ENCODE results near the gene NUBP2.

The NUBP2 gene

GRCh38 chr16:1772908-1773702 is 9.7 kb upstream of the NUBP2 start, which contains the start of gene MRPS34:
Gene MRPS34 (minus strand): TSS chr16:1773134. CDS start chr16:1773119, 15 bp downstream.
- DNase-seq (ENCODE audit: extremely low read depth, insufficient read length) = peak; percentile 88
- H3K4me3 ChIP-seq (replicated peaks; ENCODE audit: low read depth, low read length) = peak within 1 kb of the TSS; percentile 84
- TF ChIP-seq CTCF (IDR thresholded peaks at IDR 0.05; ENCODE audit: insufficient read depth, low read length, poor library complexity, severe bottlenecking) = peak; percentile 60
- peaks cover 26% of the 10 kb centered on the region for H3K36me3 ChIP-seq (ENCODE audit: control insufficient read depth, insufficient read depth, low read length)
- H3K27me3 ChIP-seq (replicated peaks; ENCODE audit: control insufficient read depth, insufficient read depth, low read length) = no peaks in the 10 kb centered on the region

GRCh38 chr16:1773703-1774447 is 8.9 kb upstream of the NUBP2 start:
- Histone ChIP-seq H3K4me3 (replicated peaks; ENCODE audit: low read depth, low read length) (peak overlapping the region; percentile 84), H3K27me3 (replicated peaks; ENCODE audit: control insufficient read depth, insufficient read depth, low read length) (no peaks in the 10 kb centered on the region), H3K36me3 (ENCODE audit: control insufficient read depth, insufficient read depth, low read length) (peaks cover 22% of the 10 kb centered on the region)
- no peak for DNase-seq (ENCODE audit: extremely low read depth, insufficient read length)
- TF ChIP-seq CTCF (IDR thresholded peaks at IDR 0.05; ENCODE audit: insufficient read depth, low read length, poor library complexity, severe bottlenecking) = no peak

- Histone ChIP-seq H3K36me3 (ENCODE audit: control insufficient read depth, insufficient read depth, low read length) (peaks cover 17% of the 10 kb centered on the region), H3K27me3 (replicated peaks; ENCODE audit: control insufficient read depth, insufficient read depth, low read length) (no peaks in the 10 kb centered on the region), H3K4me3 (replicated peaks; ENCODE audit: low read depth, low read length) (peak overlapping the region; percentile 84)
- TF ChIP-seq CTCF (IDR thresholded peaks at IDR 0.05; ENCODE audit: insufficient read depth, low read length, poor library complexity, severe bottlenecking) = no peak
- peak; percentile 9 for DNase-seq (ENCODE audit: extremely low read depth, insufficient read length)
These were observed 8.3 kb upstream of the NUBP2 start for GRCh38 chr16:1774448-1774780.

- Histone ChIP-seq H3K27me3 (replicated peaks; ENCODE audit: control insufficient read depth, insufficient read depth, low read length) (no peaks in the 10 kb centered on the region), H3K36me3 (ENCODE audit: control insufficient read depth, insufficient read depth, low read length) (peaks cover 17% of the 10 kb centered on the region), H3K4me3 (replicated peaks; ENCODE audit: low read depth, low read length) (no peak overlapping the region)
- DNase-seq (ENCODE audit: extremely low read depth, insufficient read length) = peak; percentile 11
- no peak for TF ChIP-seq CTCF (IDR thresholded peaks at IDR 0.05; ENCODE audit: insufficient read depth, low read length, poor library complexity, severe bottlenecking)
These were observed 7.5 kb upstream of the NUBP2 start for GRCh38 chr16:1775006-1775845.

- H3K4me3 ChIP-seq (replicated peaks; ENCODE audit: low read depth, low read length) = no peak overlapping the region
- peaks cover 15% of the 10 kb centered on the region for H3K36me3 ChIP-seq (ENCODE audit: control insufficient read depth, insufficient read depth, low read length)
- H3K27me3 ChIP-seq (replicated peaks; ENCODE audit: control insufficient read depth, insufficient read depth, low read length) = no peaks in the 10 kb centered on the region
- peak; percentile 12 for DNase-seq (ENCODE audit: extremely low read depth, insufficient read length)
- TF ChIP-seq CTCF (IDR thresholded peaks at IDR 0.05; ENCODE audit: insufficient read depth, low read length, poor library complexity, severe bottlenecking) = no peak
These were observed 6.7 kb upstream of the NUBP2 start for GRCh38 chr16:1775846-1776671.
